Activated T-cell treated with anti-CD3 and anti-CD28 coated beads, Interleukin-2, amount 50 U/mL, for 72 hours (primary cell): Measurements from ENCODE around the gene IL21R. TPM values are rescaled to one million over a fixed set of nuclear protein-coding genes. Genes with fewer than 3 reads are reported as not detected.

Experiments used
- ATAC-seq, 2 donors: fragments of 150-1000 bp; cut with Tn5 transposase; replicated peaks in 1 of 2; 2 replicates each; pipeline ENCODE4 v1.10.0; 2021; ENCODE audit warnings: moderate library complexity in 2 of 2, mild to moderate bottlenecking in 1 of 2
- DNase-seq, 2 donors: peaks; one replicate each; pipeline ENCODE4 v3.0.0; 2021 to 2022; ENCODE audit warnings: mixed read lengths in 1 of 2
- H3K27ac Mint-ChIP-seq: one replicate; pipeline ENCODE4 v1.8.0; 2022; ENCODE audit warnings: mild to moderate bottlenecking, moderate library complexity, mixed read lengths
- H3K27me3 Mint-ChIP-seq: one replicate; pipeline ENCODE4 v1.8.0; 2022; ENCODE audit warnings: low read depth, mixed read lengths
- H3K36me3 Mint-ChIP-seq, 2 donors: one replicate each; pipeline ENCODE4 v1.8.0; 2022; ENCODE audit warnings: mixed read lengths in 2 of 2, mild to moderate bottlenecking in 1 of 2; ENCODE audit not compliant: insufficient read depth in 2 of 2
- H3K4me1 Mint-ChIP-seq: one replicate; pipeline ENCODE4 v1.8.0; 2022; ENCODE audit warnings: low read depth, mixed read lengths
- H3K4me3 Mint-ChIP-seq, 2 donors: one replicate each; pipeline ENCODE4 v1.8.0; 2022; ENCODE audit warnings: mild to moderate bottlenecking in 2 of 2, mixed read lengths in 2 of 2, moderate library complexity in 2 of 2
- H3K9me3 Mint-ChIP-seq, 2 donors: one replicate each; pipeline ENCODE4 v1.8.0; 2022; ENCODE audit warnings: mixed read lengths in 2 of 2
- total RNA-seq, 2 donors: library from RNA; stranded (reverse); gene quantifications; one replicate each; pipeline ENCODE4 v1.2.3, GENCODE V29; 2022

The IL21R gene
- total RNA-seq, 2 donors from 2014 or later, result 155 to 166 TPM

DNA sequence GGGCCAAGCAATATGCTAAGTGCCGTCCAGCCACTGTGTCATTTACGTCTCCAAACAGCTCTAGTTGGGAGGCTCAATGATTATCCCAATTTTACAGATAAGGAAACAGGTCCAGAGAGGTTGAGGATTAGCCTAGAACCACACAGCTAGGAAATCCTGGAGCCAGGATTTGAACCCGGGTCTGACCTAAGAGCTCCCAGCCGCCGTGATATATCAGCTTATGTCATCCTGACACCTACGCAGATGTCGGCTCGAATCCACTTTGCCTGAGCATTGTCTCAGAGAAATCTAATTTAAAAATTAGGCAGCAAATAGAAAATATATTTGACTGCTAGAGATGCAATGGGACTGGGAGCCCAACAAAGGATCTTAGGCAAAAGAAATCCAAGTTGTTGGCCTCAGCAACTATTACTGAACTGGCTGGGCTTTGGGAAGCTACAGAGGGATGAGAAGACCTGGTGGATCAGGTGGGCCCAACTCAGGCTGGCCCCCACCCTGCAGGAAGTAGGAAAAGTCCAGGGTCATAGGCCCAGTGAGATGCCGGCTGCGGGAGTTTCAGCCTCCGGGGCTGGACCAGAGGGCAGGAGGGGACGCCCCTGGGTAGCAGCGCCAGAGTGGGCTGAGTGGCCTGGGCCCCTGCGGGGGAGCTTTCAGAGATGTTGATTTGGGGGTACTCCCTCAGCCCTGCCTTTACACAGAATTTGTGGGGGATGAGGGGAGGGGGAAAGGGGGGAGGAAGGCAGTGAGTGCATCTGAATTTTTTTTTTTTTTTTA lies 35.1 kb upstream of the IL21R start:
- DNase-seq (peak; percentile 65 to 68), ATAC-seq (peak; percentile 32 to 41)
- H3K27me3 Mint-ChIP-seq, result no peaks in the 10 kb centered on the region
- peak overlapping the region; percentile 68 to 72 for H3K4me3 Mint-ChIP-seq
- peak overlapping the region; percentile 89 for H3K27ac Mint-ChIP-seq
- H3K36me3 Mint-ChIP-seq, result peaks cover 18 to 37% of the 10 kb centered on the region in 2 donors
- peaks cover 82% of the 10 kb centered on the region for H3K4me1 Mint-ChIP-seq
- peaks cover 4 to 10% of the 10 kb centered on the region in 2 donors for H3K9me3 Mint-ChIP-seq

DNA sequence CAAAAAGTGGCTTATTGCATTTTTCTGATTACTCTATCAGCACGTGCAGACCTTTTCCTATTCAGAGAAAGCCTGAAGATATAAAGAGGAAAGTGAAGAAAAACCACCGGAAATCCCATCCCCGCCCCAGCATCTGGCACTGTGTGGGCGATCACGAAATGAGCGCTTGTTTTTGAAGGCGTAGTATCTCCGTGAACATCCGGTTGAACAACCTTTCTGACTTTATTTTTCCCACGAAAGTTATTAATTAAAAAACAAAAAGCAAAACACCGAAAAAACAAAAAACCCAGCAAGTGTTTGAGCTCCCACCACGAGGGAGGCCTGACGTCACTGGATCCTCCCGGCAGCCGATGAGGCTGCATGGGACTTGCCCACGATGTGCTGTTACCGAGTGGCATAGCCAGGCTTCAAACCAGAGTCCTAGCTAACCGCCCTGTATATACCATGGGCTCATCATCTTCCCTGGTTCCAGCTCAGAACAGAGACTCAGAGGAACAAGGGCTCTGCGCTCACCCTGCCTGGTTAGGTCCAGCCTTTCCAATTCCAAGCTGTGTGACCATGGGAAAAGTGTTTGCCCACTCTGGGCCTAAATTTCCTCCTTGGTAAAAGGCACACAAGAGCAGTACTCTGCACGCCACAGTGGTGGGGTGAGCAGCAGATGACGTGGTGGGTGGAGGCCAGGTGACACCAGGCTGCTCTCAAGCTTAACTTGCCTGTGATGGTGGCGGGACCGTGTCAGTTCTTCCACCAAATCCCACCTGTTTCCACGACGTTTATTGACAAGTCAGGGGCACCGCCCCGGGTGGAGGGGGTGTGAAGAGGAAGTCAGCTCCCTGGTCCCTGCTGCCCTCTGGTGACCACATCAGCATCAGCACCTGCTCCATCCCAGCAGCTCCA lies 34.3 kb upstream of the IL21R start:
- Mint-ChIP-seq H3K36me3 (peaks cover 18 to 30% of the 10 kb centered on the region in 2 donors), H3K4me1 (peaks cover 74% of the 10 kb centered on the region), H3K9me3 (peaks cover 4 to 10% of the 10 kb centered on the region in 2 donors), H3K27me3 (no peaks in the 10 kb centered on the region), H3K4me3 (peak overlapping the region; percentile 68 to 72), H3K27ac (peak overlapping the region; percentile 89)
- ATAC-seq (peak; percentile 74 to 78), DNase-seq (peak; percentile 90 to 93)

GRCh38 chr16:27368358-27368722 lies 33.6 kb upstream of the IL21R start:
- ATAC-seq, result no peak
- peak overlapping the region; percentile 68 to 72 for H3K4me3 Mint-ChIP-seq
- H3K36me3 Mint-ChIP-seq, result peaks cover 18 to 29% of the 10 kb centered on the region in 2 donors
- no peaks in the 10 kb centered on the region for H3K27me3 Mint-ChIP-seq
- no peak for DNase-seq
- H3K4me1 Mint-ChIP-seq, result peaks cover 70% of the 10 kb centered on the region
- H3K9me3 Mint-ChIP-seq, result peaks cover 4 to 10% of the 10 kb centered on the region in 2 donors
- H3K27ac Mint-ChIP-seq, result peak overlapping the region; percentile 89

GRCh38 chr16:27369806-27370205 lies 32.2 kb upstream of the IL21R start:
- Mint-ChIP-seq H3K4me1 (peaks cover 55% of the 10 kb centered on the region), H3K27me3 (no peaks in the 10 kb centered on the region), H3K27ac (peak overlapping the region; percentile 89), H3K36me3 (peaks cover 16 to 23% of the 10 kb centered on the region in 2 donors), H3K9me3 (peaks cover 4 to 10% of the 10 kb centered on the region in 2 donors), H3K4me3 (peak overlapping the region in 1 of 2 donors; percentile 16)
- DNase-seq, result no peak
- ATAC-seq, result no peak

- no peak for ATAC-seq
- Mint-ChIP-seq H3K4me3 (no peak overlapping the region), H3K27ac (peak overlapping the region; percentile 89), H3K9me3 (peaks cover 4 to 10% of the 10 kb centered on the region in 2 donors), H3K4me1 (peaks cover 50% of the 10 kb centered on the region), H3K36me3 (peaks cover 15 to 23% of the 10 kb centered on the region in 2 donors), H3K27me3 (no peaks in the 10 kb centered on the region)
- no peak for DNase-seq
Observed at GRCh38 chr16:27370318-27370717, 31.7 kb upstream of the IL21R start.

DNA sequence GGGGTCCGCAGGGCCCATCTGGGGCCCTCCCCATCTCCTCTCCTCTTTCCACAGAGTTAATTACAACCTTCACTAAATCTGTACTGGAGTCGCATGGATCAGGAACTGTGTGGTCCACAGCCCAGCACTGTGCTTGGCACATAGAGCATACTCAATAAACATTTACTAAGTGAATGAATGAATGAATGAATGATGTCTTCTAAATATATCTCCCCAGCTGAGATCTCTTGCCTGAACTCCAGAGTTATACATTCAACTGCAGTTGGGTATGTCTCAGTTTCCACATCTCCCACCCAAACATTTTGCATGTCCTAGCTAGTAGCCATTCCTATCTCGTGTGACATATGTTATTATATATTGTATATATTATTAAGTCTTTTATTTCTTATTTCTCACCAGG lies 28.7 kb upstream of the IL21R start:
- H3K27ac Mint-ChIP-seq, result no peak overlapping the region
- H3K4me1 Mint-ChIP-seq, result peaks cover 47% of the 10 kb centered on the region
- peaks cover 4 to 10% of the 10 kb centered on the region in 2 donors for H3K9me3 Mint-ChIP-seq
- peaks cover 14 to 17% of the 10 kb centered on the region in 2 donors for H3K36me3 Mint-ChIP-seq
- DNase-seq (no peak), ATAC-seq (no peak)
- H3K27me3 Mint-ChIP-seq, result no peaks in the 10 kb centered on the region
- H3K4me3 Mint-ChIP-seq, result no peak overlapping the region

GRCh38 chr16:27374221-27374803 lies 27.7 kb upstream of the IL21R start:
- ATAC-seq, result peak; percentile 28
- Mint-ChIP-seq H3K4me3 (no peak overlapping the region), H3K27ac (no peak overlapping the region), H3K9me3 (peaks cover 4 to 10% of the 10 kb centered on the region in 2 donors), H3K27me3 (no peaks in the 10 kb centered on the region), H3K4me1 (peaks cover 47% of the 10 kb centered on the region), H3K36me3 (peaks cover 14 to 17% of the 10 kb centered on the region in 2 donors)
- DNase-seq, result no peak

DNA sequence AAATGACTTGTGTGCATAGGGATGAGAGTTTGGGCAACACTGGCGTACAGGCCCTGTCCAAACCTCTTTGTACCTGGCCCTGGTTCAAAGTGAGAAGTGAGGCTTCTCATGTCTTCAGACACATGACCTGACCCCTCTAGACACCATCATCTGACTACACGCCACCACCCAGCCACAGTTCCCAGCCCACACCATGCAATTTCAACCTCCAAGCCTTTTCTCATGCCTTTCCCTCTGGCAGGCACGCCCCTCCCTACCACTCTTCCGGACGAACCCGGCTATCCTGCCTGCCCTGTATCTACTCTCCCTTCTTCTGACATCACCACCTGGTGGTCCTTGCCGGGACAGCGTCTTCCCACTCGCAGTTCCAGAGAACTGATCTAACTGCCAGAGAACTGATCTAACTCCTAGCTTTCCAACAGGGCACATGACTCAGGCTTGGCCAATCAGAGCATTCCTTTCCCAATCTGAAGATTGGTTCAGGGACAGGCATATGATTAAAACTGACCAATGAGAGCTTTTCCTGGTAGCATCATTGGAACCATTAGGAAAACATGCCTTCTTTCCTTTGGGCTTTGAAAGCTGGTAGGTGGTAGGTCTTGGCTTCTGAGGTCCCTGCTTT lies 27.1 kb upstream of the IL21R start:
- H3K27me3 Mint-ChIP-seq, result no peaks in the 10 kb centered on the region
- peak; percentile 52 to 55 for ATAC-seq
- H3K4me3 Mint-ChIP-seq, result no peak overlapping the region
- H3K36me3 Mint-ChIP-seq, result peaks cover 10 to 11% of the 10 kb centered on the region in 2 donors
- peak; percentile 60 to 63 for DNase-seq
- peaks cover 4 to 6% of the 10 kb centered on the region in 2 donors for H3K9me3 Mint-ChIP-seq
- no peak overlapping the region for H3K27ac Mint-ChIP-seq
- peaks cover 47% of the 10 kb centered on the region for H3K4me1 Mint-ChIP-seq

DNA sequence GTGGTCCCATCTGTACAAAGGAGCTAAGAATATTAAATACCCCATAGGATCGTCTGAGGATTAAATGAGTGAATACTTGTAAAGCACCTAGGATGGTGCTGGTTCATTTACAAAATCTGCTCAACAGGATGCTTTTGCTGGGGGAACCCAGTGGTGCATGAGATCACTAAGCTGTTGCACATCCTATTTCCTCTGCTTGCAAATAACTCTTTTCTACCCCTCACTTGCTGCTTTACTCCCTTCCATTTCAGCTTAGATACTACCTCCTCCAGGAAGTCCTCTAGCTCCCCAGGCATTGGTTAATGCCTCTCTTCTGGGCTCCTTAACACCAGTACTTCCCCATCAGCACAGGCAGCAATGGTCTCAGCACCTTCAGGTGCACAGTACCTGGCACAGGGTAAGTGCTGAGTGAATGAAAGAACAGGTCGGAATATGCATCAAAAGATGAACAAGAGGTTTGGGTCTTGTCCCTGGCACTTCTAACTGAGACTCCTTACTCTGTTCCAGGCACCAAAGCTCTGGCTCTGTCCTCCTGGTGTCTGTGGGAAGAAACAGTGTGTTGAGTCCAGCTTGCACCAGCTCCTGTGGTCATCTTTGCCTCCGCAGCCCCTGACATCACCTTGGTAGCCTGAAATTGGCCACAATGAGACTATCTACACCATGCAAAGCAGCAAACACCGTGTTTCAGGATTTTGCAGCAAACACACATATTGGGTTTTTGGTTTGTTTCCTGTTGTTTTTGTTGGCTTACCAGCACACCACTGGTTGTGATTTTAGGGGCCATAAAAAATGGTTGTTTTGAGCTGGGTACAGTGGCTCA lies 24.1 kb upstream of the IL21R start:
- peak; percentile 32 to 38 for ATAC-seq
- Mint-ChIP-seq H3K9me3 (no peaks in the 10 kb centered on the region), H3K27ac (peak overlapping the region; percentile 89), H3K36me3 (peaks cover 0 to 5% of the 10 kb centered on the region in 2 donors), H3K4me3 (peak overlapping the region; percentile 69 to 84), H3K4me1 (peaks cover 69% of the 10 kb centered on the region), H3K27me3 (peaks cover 4% of the 10 kb centered on the region)
- DNase-seq, result peak in 1 of 2 donors; percentile 41

DNA sequence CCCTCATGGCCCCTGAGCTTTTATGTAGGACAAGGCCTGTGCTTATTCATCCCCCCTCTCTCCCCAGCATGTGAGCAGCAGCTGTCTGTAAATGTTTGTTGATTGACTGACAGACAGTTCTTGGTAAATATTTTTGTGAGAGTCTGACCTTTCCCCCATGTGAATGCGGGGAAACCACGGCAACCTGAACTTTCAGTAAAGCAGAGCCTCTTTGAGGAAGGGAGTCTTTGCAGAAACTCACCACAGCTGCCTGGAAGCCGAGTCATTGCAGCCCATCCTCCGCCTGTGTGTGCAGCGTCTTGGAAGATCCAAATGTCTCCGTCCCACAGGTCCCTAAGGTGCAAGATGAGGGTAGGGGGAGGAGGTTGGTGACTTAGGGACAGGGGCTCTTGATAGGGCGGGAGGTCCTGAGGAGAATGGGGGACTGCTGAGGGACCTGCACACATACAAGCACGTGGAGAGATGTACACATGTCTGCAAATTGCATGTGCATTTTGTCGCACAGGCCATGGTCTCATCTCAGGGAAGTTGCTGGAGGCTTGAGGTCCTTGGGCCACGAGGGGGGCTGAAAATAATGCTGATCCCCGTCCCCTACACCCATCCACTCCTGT lies 23.0 kb upstream of the IL21R start:
- DNase-seq (peak; percentile 64 to 70), ATAC-seq (peak; percentile 36 to 51)
- Mint-ChIP-seq H3K9me3 (peaks cover 0 to under 1% of the 10 kb centered on the region in 2 donors), H3K4me3 (peak overlapping the region; percentile 79 to 84), H3K36me3 (peaks cover 0 to 5% of the 10 kb centered on the region in 2 donors), H3K27me3 (peaks cover 4% of the 10 kb centered on the region), H3K27ac (peak overlapping the region; percentile 89), H3K4me1 (peaks cover 69% of the 10 kb centered on the region)

- Mint-ChIP-seq H3K36me3 (peaks cover 9 to 11% of the 10 kb centered on the region in 2 donors), H3K27me3 (peaks cover 4% of the 10 kb centered on the region), H3K27ac (no peak overlapping the region), H3K4me1 (peaks cover 69% of the 10 kb centered on the region), H3K4me3 (peak overlapping the region in 1 of 2 donors; percentile 29), H3K9me3 (peaks cover 2 to 5% of the 10 kb centered on the region in 2 donors)
- no peak for ATAC-seq
- DNase-seq, result no peak
Observed at GRCh38 chr16:27379919-27380318, 22.1 kb upstream of the IL21R start.
